ENCODE measurements around the gene FSD2. TPM values are rescaled to one million over a fixed set of nuclear protein-coding genes. Genes with fewer than 3 reads are reported as not detected.

The FSD2 gene
- total RNA-seq, 2 experiments from 2014 or later = not detected

DNA sequence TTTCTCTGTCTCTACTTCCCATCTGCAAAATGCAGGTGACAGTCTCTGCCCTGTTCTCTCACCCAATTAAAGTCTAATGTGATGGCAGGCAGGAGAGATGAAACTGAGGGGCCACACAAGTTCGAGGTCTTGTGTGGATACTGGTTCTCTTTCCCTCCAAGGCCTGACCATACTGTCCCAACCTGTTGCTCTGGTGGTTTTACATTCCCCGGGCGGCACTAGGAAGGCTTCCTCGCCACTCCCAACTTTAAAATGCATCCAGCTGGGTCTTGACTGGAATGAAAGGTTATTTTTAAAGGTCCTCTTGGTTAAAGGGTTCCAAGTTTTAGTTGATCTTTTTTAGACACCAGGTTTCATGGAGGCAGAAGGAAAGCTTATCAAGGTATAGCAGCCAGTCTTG, 40.8 kb upstream of the FSD2 start:
- no peaks in the 10 kb centered on the region for H3K9me3 Mint-ChIP-seq
- intact Hi-C loops (cut with DNase I, micrococcal nuclease) = no loop called here

GRCh38 chr15:82845686-82846085, 39.8 kb upstream of the FSD2 start:
- H3K36me3 ChIP-seq (ENCODE audit: insufficient read depth, low read length) = no peaks in the 10 kb centered on the region
- Mint-ChIP-seq H3K9me3 (no peaks in the 10 kb centered on the region), H3K4me3 (no peak overlapping the region), H3K27ac (no peak overlapping the region), H3K27me3 (no peaks in the 10 kb centered on the region), H3K4me1 (ENCODE audit: low read depth) (peaks cover 18% of the 10 kb centered on the region), H3K36me3 (ENCODE audit: low read depth) (peaks cover 4% of the 10 kb centered on the region)
- DNase-seq = no peak
- no peak for ATAC-seq (ENCODE audit: poor library complexity)
- H3K4me1 ChIP-seq (ENCODE audit: insufficient read depth, low read length) = peaks cover 4% of the 10 kb centered on the region
- H3K9me3 ChIP-seq (ENCODE audit: control insufficient read depth in 1 of 2, insufficient read depth in 1 of 2, low read length in 2 of 2) = peaks cover 0 to 5% of the 10 kb centered on the region in 2 experiments
- H3K4me3 ChIP-seq (ENCODE audit: low read length) = no peak overlapping the region
- POLR2A ChIA-PET = no interaction called here
- CTCF ChIA-PET = no interaction called here
- no peaks in the 10 kb centered on the region for H3K27me3 ChIP-seq (ENCODE audit: control insufficient read depth in 1 of 2, insufficient read depth in 2 of 2, low read length in 2 of 2)
- intact Hi-C loops (cut with DNase I, micrococcal nuclease) = no loop called here
- TF ChIP-seq, protein P1, sequence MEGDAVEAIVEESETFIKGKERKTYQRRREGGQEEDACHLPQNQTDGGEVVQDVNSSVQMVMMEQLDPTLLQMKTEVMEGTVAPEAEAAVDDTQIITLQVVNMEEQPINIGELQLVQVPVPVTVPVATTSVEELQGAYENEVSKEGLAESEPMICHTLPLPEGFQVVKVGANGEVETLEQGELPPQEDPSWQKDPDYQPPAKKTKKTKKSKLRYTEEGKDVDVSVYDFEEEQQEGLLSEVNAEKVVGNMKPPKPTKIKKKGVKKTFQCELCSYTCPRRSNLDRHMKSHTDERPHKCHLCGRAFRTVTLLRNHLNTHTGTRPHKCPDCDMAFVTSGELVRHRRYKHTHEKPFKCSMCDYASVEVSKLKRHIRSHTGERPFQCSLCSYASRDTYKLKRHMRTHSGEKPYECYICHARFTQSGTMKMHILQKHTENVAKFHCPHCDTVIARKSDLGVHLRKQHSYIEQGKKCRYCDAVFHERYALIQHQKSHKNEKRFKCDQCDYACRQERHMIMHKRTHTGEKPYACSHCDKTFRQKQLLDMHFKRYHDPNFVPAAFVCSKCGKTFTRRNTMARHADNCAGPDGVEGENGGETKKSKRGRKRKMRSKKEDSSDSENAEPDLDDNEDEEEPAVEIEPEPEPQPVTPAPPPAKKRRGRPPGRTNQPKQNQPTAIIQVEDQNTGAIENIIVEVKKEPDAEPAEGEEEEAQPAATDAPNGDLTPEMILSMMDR (IDR thresholded peaks at IDR 0.05) = no peak
- H3K27ac ChIP-seq (ENCODE audit: low read depth in 1 of 2, low read length in 2 of 2) = no peak overlapping the region

More for the DNA sequence above, 40.8 kb upstream of the FSD2 start:
- Histone ChIP-seq H3K27me3 (ENCODE audit: control insufficient read depth in 1 of 2, insufficient read depth in 2 of 2, low read length in 2 of 2) (no peaks in the 10 kb centered on the region), H3K36me3 (ENCODE audit: insufficient read depth, low read length) (no peaks in the 10 kb centered on the region), H3K27ac (ENCODE audit: low read depth in 1 of 2, low read length in 2 of 2) (no peak overlapping the region), H3K9me3 (ENCODE audit: control insufficient read depth in 1 of 2, insufficient read depth in 1 of 2, low read length in 2 of 2) (peaks cover 0 to 5% of the 10 kb centered on the region in 2 experiments), H3K4me3 (ENCODE audit: low read length) (no peak overlapping the region), H3K4me1 (ENCODE audit: insufficient read depth, low read length) (peaks cover 4% of the 10 kb centered on the region)
- Mint-ChIP-seq H3K4me3 (no peak overlapping the region), H3K4me1 (ENCODE audit: low read depth) (peaks cover 18% of the 10 kb centered on the region), H3K27ac (no peak overlapping the region), H3K27me3 (no peaks in the 10 kb centered on the region), H3K36me3 (ENCODE audit: low read depth) (peaks cover 4% of the 10 kb centered on the region)
- DNase-seq (no peak), ATAC-seq (ENCODE audit: poor library complexity) (no peak)
- TF ChIP-seq, protein P1 (IDR thresholded peaks at IDR 0.05) = no peak
- POLR2A ChIA-PET = no interaction called here
- CTCF ChIA-PET = no interaction called here

GRCh38 chr15:82843566-82843965, 37.7 kb upstream of the FSD2 start:
- no peaks in the 10 kb centered on the region for H3K27me3 ChIP-seq (ENCODE audit: control insufficient read depth in 1 of 2, insufficient read depth in 2 of 2, low read length in 2 of 2)
- H3K9me3 Mint-ChIP-seq = no peaks in the 10 kb centered on the region
- peaks cover 0 to 5% of the 10 kb centered on the region in 2 experiments for H3K9me3 ChIP-seq (ENCODE audit: control insufficient read depth in 1 of 2, insufficient read depth in 1 of 2, low read length in 2 of 2)
- H3K4me3 Mint-ChIP-seq = no peak overlapping the region
- ATAC-seq (ENCODE audit: poor library complexity) (no peak), DNase-seq (no peak)
- peaks cover 9% of the 10 kb centered on the region for H3K4me1 Mint-ChIP-seq (ENCODE audit: low read depth)
- H3K27ac ChIP-seq (ENCODE audit: low read depth in 1 of 2, low read length in 2 of 2) = no peak overlapping the region
- ChIA-PET POLR2A (no interaction called here), CTCF (no interaction called here)
- H3K4me1 ChIP-seq (ENCODE audit: insufficient read depth, low read length) = peaks cover 4% of the 10 kb centered on the region
- H3K27me3 Mint-ChIP-seq = no peaks in the 10 kb centered on the region
- H3K36me3 ChIP-seq (ENCODE audit: insufficient read depth, low read length) = no peaks in the 10 kb centered on the region
- no peak overlapping the region for H3K4me3 ChIP-seq (ENCODE audit: low read length)
- intact Hi-C loops (cut with DNase I, micrococcal nuclease) = no loop called here
- H3K27ac Mint-ChIP-seq = no peak overlapping the region
- TF ChIP-seq, protein P1 (IDR thresholded peaks at IDR 0.05) = no peak
- peaks cover 4% of the 10 kb centered on the region for H3K36me3 Mint-ChIP-seq (ENCODE audit: low read depth)
